ENCODE data around the gene GNAI2. TPM values are rescaled to one million over a fixed set of nuclear protein-coding genes. Genes with fewer than 3 reads are reported as not detected.

Gene GNAI2
- total and polyA plus RNA-seq, 8 donors = 61.1 to 211 (median 79.2) TPM

DNA sequence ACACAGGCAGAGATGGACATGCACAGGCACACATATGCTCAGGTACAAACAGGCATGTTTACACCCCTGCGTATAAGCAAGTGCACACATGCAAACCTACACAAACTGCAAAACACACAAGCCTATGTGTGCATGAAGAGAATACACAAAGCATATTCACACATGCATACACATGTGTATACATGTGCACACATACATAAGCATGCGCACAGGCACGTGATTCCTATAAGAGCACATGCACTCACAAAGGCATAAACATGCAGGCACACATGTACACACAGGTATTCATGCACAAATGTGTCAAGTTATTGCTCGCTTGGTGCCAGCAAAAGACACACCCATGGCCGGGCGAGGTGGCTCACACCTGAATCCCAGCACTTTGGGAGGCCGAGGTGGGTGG, 46.0 kb upstream of the GNAI2 start:
- TF ChIP-seq POLR2A (IDR thresholded peaks at IDR 0.05) = no peak
- no peak for TF ChIP-seq POLR2AphosphoS5 (IDR thresholded peaks at IDR 0.05)
- TF ChIP-seq EP300 (IDR thresholded peaks at IDR 0.05) = no peak
- Histone ChIP-seq H3K9me3 (no peaks in the 10 kb centered on the region), H3K27ac (no peak overlapping the region), H3K4me1 (peaks cover 8 to 32% (median 28%) of the 10 kb centered on the region in 4 donors), H3K36me3 (peaks cover 2 to 34% (median 31%) of the 10 kb centered on the region in 4 donors), H3K27me3 (peaks cover 8 to 34% (median 18%) of the 10 kb centered on the region in 3 donors), H3K4me3 (no peak overlapping the region)
- DNase-seq = no peak
- intact Hi-C loops (cut with DNase I; ENCODE audit: low total_unique reads) = loop anchor here (5.0 kb wide), 2 partner anchors 68 to 82 kb away; no protein-coding TSS in a partner anchor
- WGBS, 5 donors = 64 to 82% (median 79%) methylated on average over 6 to 7 of the region's 7 CpGs

DNA sequence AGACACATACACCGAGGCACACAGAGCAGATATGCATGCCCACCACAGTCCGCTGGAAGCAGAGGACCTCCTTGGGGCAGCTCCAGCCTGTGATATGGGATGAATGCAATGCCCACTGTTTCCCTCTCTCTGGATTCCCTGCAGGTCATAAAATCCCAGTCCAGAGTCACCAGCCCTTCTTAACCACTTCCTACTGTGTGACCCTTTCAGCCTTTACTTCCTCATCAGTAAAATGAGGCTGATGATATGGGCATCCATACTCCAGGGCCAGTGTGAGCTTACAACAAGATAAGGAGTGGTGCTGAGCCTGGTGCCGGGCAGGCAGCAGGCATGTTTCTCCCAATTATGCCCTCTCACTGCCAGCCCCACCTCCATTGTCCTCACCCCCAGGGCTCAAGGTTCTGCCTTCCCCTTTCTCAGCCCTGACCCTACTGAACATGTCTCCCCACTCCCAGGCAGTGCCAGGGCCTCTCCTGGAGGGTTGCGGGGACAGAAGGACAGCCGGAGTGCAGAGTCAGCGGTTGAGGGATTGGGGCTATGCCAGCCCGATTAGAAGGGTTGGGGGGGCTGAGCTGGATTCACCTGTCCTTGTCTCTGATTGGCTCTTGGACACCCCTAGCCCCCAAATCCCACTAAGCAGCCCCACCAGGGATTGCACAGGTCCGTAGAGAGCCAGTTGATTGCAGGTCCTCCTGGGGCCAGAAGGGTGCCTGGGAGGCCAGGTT, 44.9 kb upstream of the GNAI2 start, which contains the start of gene GNAT1:
Gene GNAT1 (plus strand): TSS at position 675 of the 725 bp plus-strand sequence. CDS start 116 bp downstream, outside the sequence.
- H3K27ac ChIP-seq = no peak within 1 kb of the TSS
- TF ChIP-seq POLR2A (IDR thresholded peaks at IDR 0.05) (no peak), POLR2AphosphoS5 (IDR thresholded peaks at IDR 0.05) (no peak), EP300 (IDR thresholded peaks at IDR 0.05) (no peak)
- TF ChIP-seq, protein P1, sequence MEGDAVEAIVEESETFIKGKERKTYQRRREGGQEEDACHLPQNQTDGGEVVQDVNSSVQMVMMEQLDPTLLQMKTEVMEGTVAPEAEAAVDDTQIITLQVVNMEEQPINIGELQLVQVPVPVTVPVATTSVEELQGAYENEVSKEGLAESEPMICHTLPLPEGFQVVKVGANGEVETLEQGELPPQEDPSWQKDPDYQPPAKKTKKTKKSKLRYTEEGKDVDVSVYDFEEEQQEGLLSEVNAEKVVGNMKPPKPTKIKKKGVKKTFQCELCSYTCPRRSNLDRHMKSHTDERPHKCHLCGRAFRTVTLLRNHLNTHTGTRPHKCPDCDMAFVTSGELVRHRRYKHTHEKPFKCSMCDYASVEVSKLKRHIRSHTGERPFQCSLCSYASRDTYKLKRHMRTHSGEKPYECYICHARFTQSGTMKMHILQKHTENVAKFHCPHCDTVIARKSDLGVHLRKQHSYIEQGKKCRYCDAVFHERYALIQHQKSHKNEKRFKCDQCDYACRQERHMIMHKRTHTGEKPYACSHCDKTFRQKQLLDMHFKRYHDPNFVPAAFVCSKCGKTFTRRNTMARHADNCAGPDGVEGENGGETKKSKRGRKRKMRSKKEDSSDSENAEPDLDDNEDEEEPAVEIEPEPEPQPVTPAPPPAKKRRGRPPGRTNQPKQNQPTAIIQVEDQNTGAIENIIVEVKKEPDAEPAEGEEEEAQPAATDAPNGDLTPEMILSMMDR (IDR thresholded peaks at IDR 0.05) = no peak
- peaks cover 2 to 23% (median 20%) of the 10 kb centered on the region in 4 donors for H3K36me3 ChIP-seq
- 54 to 71% (median 68%) methylated on average over 6 to 8 of the region's 8 CpGs for WGBS, 5 donors
- H3K4me3 ChIP-seq = no peak within 1 kb of the TSS
- no peaks in the 10 kb centered on the region for H3K9me3 ChIP-seq
- peaks cover 8 to 45% (median 20%) of the 10 kb centered on the region in 3 donors for H3K27me3 ChIP-seq
- H3K4me1 ChIP-seq = peaks cover 8 to 37% (median 30%) of the 10 kb centered on the region in 4 donors
- no peak for DNase-seq
- intact Hi-C loops (cut with DNase I; ENCODE audit: low total_unique reads) = loop anchor here (5.0 kb wide), 1 partner anchor 81 kb away; no protein-coding TSS in a partner anchor

DNA sequence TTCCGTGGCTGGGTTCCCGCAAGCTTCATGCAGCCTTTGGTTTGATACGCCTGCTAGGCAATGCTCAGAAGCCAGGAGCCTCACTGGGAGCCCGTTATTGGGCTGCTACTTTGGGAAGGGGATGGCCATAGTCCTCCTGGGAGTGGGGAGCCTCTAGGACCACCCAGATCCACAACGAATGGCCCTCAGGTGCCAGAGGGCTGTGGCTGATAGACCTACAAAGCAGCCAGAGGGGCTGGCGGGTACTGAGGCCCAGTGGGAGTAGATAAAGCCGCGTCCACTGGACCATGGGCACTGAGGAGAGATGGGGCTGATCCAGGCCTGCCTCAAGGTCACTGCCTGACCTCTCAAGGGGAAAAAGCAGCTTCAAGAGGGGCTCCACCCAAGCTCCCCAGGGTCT, 43.9 kb upstream of the GNAI2 start:
- Histone ChIP-seq H3K4me1 (peaks cover 8 to 37% (median 30%) of the 10 kb centered on the region in 4 donors), H3K9me3 (no peaks in the 10 kb centered on the region), H3K4me3 (no peak overlapping the region), H3K27me3 (peaks cover 8 to 48% (median 20%) of the 10 kb centered on the region in 3 donors), H3K36me3 (peaks cover 2 to 13% (median 10%) of the 10 kb centered on the region in 4 donors), H3K27ac (no peak overlapping the region)
- 76 to 87% (median 80%) methylated on average over 3 to 8 of the region's 8 CpGs for WGBS, 5 donors
- TF ChIP-seq POLR2AphosphoS5 (IDR thresholded peaks at IDR 0.05) (no peak), EP300 (IDR thresholded peaks at IDR 0.05) (no peak), POLR2A (IDR thresholded peaks at IDR 0.05) (no peak)
- TF ChIP-seq, protein P1 (IDR thresholded peaks at IDR 0.05) = no peak
- intact Hi-C loops (cut with DNase I; ENCODE audit: low total_unique reads) = loop anchor here (2.0 to 5.0 kb wide), 2 partner anchors 35 to 80 kb away; no protein-coding TSS in a partner anchor
- no peak for DNase-seq

DNA sequence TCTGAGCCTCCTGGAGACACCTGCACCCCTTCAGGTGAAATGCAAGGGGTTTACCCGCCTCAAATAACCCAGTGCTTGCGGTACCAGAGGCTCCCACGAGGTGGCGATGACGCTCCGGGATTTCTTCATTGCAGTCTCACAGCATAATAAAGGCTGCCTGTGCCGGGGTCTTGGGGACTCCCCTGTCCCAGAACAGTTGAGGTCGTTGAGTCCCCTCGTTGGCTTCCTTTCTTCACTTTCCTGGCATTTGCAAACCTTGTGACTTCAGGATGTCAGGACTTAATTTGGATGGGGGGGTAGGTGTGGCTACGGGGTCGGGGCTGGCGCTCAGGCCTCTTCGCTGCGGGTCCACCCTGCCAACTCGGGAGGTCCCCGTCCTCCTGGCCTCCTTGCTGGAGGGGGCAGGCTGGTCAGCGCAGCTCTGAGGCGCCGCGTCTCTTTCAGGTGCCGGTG, 43.3 kb upstream of the GNAI2 start:
- WGBS, 5 donors = 0 to 18% (median 10%) methylated on average over 1 to 21 of the region's 21 CpGs
- Histone ChIP-seq H3K27me3 (peaks cover 8 to 48% (median 20%) of the 10 kb centered on the region in 3 donors), H3K36me3 (peaks cover under 1 to 9% (median 5%) of the 10 kb centered on the region in 4 donors), H3K4me3 (no peak overlapping the region), H3K4me1 (peaks cover 8 to 37% (median 30%) of the 10 kb centered on the region in 4 donors), H3K27ac (no peak overlapping the region), H3K9me3 (no peaks in the 10 kb centered on the region)
- DNase-seq = peak; percentile 82 to 89
- TF ChIP-seq, protein P1 (IDR thresholded peaks at IDR 0.05) = peak in 5 of 7 experiments; percentile 68 to 94 (median 91)
- no peak for TF ChIP-seq POLR2A (IDR thresholded peaks at IDR 0.05)
- intact Hi-C loops (cut with DNase I; ENCODE audit: low total_unique reads) = loop anchor here (2.0 to 5.0 kb wide), 2 partner anchors 34 to 80 kb away; no protein-coding TSS in a partner anchor

Measured in stomach (tissue), 9 donors.